K562 (cell line): ENCODE results near the gene RGS3. TPM values are rescaled to one million over a fixed set of nuclear protein-coding genes. Genes with fewer than 3 reads are reported as not detected.

Experiments
- ATAC-seq: fragments of 200-7000 bp; cut with Tn5 transposase; 3 replicates; pipeline ENCODE4 v1.9.1; 2020; ENCODE audit warnings: moderate library complexity
- BruUV-seq: library from RNA; stranded (reverse); fragments of 400-500 nt; replicated peaks from 2 replicates; lab custom pipeline; 2021; lab: Mats Ljungman, UMichigan
- CTCF ChIA-PET: fragments of 300-600 bp; formaldehyde crosslinking; extraction: SDS; loops from one replicate; lab custom pipeline; 2021; ENCODE audit warnings: low intra/inter-chr PET ratio; lab: Yijun Ruan, JAX
- POLR2A ChIA-PET: fragments of 300-600, 350-650 bp; sonication (Branson Sonifier 250); formaldehyde crosslinking; extraction: SDS; loops from one replicate; lab custom pipeline; 2021; ENCODE audit warnings: antibody characterized with exemption, inconsistent platforms; lab: Yijun Ruan, JAX
- DNase-seq, 4 experiments: peaks; one replicate each; pipeline versions ENCODE4 v3.0.0 to v3.0.0-alpha.2; 2011 to 2018; ENCODE audit warnings: low spot score in 3 of 4, mixed read lengths in 3 of 4; ENCODE audit errors: extremely low read depth in 1 of 4
- FAIRE-seq: peaks from 2 replicates; lab custom pipeline; 2011; peaks lifted over from hg19 to GRCh38; lab: Jason Lieb, UNC
- H2AFZ ChIP-seq: 2 replicates; pipeline ENCODE4 v1.6.0; 2011; ENCODE audit warnings: low read depth, low read length, control low read depth, inconsistent platforms
- H3K27ac ChIP-seq: fragments of 200-600 bp; 3 replicates; pipeline ENCODE4 v1.8.0; 2011; ENCODE audit warnings: low read depth, mild to moderate bottlenecking, control low read depth, inconsistent platforms, low read length, moderate library complexity, mixed read lengths; ENCODE audit errors: extremely low read depth
- H3K27me3 ChIP-seq, 2 experiments: fragments of 300-600 bp in 1 of 2; 2 replicates in 1 of 2; 3 replicates in 1 of 2; pipeline versions ENCODE4 v1.6.0 to v1.8.0; 2011; ENCODE audit warnings: inconsistent platforms in 2 of 2, low read length in 2 of 2, mild to moderate bottlenecking in 1 of 2, mixed read lengths in 1 of 2, moderate library complexity in 1 of 2; ENCODE audit not compliant: control insufficient read depth in 2 of 2, insufficient read depth in 2 of 2
- H3K36me3 ChIP-seq: fragments of 300-600 bp; 3 replicates; pipeline ENCODE4 v1.8.0; 2011; ENCODE audit warnings: mild to moderate bottlenecking, low read length, inconsistent platforms; ENCODE audit not compliant: control insufficient read depth, insufficient read depth
- H3K4me1 ChIP-seq, 2 experiments: fragments of 200-600 bp in 1 of 2; replicated peaks in 1 of 2; 2 replicates in 1 of 2; 3 replicates in 1 of 2; pipeline versions ENCODE4 v1.5.1 to v1.8.0; 2011; ENCODE audit warnings: inconsistent platforms in 2 of 2, low read length in 2 of 2, mild to moderate bottlenecking in 1 of 2, mixed read lengths in 1 of 2, moderate library complexity in 1 of 2; ENCODE audit not compliant: control insufficient read depth in 2 of 2, insufficient read depth in 2 of 2
- H3K4me2 ChIP-seq: 2 replicates; pipeline ENCODE4 v1.6.1; 2011; ENCODE audit warnings: low read length, control low read depth, inconsistent platforms, mixed read lengths; ENCODE audit not compliant: insufficient read depth
- H3K4me3 ChIP-seq: fragments of 200-600 bp; sonication (generic), shearing (Covaris generic); 2 replicates; pipeline ENCODE4 v1.5.1; 2016; ENCODE audit warnings: control low read depth, inconsistent platforms
- H3K79me2 ChIP-seq: fragments of 200-600 bp; 3 replicates; pipeline ENCODE4 v1.8.0; 2011; ENCODE audit warnings: low read length, inconsistent platforms; ENCODE audit not compliant: control insufficient read depth, insufficient read depth
- H3K9ac ChIP-seq, 2 experiments: 2 replicates each; pipeline versions ENCODE4 v1.6.0 to v1.6.1; 2011; ENCODE audit warnings: low read depth in 2 of 2, low read length in 2 of 2, control low read depth in 1 of 2, inconsistent platforms in 1 of 2, mild to moderate bottlenecking in 1 of 2, mixed read lengths in 1 of 2; ENCODE audit not compliant: insufficient read depth in 1 of 2
- H3K9me1 ChIP-seq: one replicate; pipeline ENCODE4 v1.6.0; 2011; ENCODE audit warnings: inconsistent platforms, mild to moderate bottlenecking, low read length, moderate library complexity; ENCODE audit not compliant: control insufficient read depth, insufficient read depth
- H3K9me3 ChIP-seq: replicated peaks from 2 replicates; pipeline ENCODE4 v1.5.1; 2011; ENCODE audit warnings: low read depth, low read length, inconsistent platforms; ENCODE audit not compliant: control insufficient read depth, insufficient read depth
- H4K20me1 ChIP-seq: replicated peaks from 2 replicates; pipeline ENCODE4 v1.6.1; 2011; ENCODE audit warnings: low read length, inconsistent platforms, mixed read lengths; ENCODE audit not compliant: control insufficient read depth, insufficient read depth
- HNRNPUL1 ChIP-seq: fragments of 200-400 bp; formaldehyde crosslinking; IDR thresholded peaks from 2 replicates; pipeline ENCODE4 v1.6.1; 2017; ENCODE audit warnings: low read length
- NR1H2 ChIP-seq: sonication (generic); formaldehyde crosslinking; IDR thresholded peaks from 2 replicates; pipeline ENCODE4 v1.4.0; 2020; ENCODE audit warnings: mild to moderate bottlenecking, missing genetic modification reagents
- RBFOX2 ChIP-seq: fragments of 200-400 bp; formaldehyde crosslinking; IDR thresholded peaks from 2 replicates; pipeline ENCODE4 v1.6.1; 2017; ENCODE audit warnings: low read depth, mild to moderate bottlenecking, low read length, moderate library complexity
- RBM34 ChIP-seq: fragments of 200-400 bp; formaldehyde crosslinking; IDR thresholded peaks from 2 replicates; pipeline ENCODE4 v1.6.1; 2018; ENCODE audit warnings: low read length, borderline replicate concordance; ENCODE audit not compliant: insufficient read depth
- RCOR1 ChIP-seq, 2 experiments: IDR thresholded peaks; 2 replicates each; pipeline ENCODE4 v1.6.1; 2012; ENCODE audit warnings: low read depth in 2 of 2, low read length in 2 of 2, borderline replicate concordance in 1 of 2, improper control_type of control experiment in 1 of 2
- THAP12 ChIP-seq: fragments of 250-450 bp; sonication (Bioruptor Pico); IDR thresholded peaks from 2 replicates; pipeline ENCODE4 v1.9.0; 2021; ENCODE audit warnings: mild to moderate bottlenecking, inconsistent platforms
- ZNF263 ChIP-seq: sonication (generic); formaldehyde crosslinking; IDR thresholded peaks from 2 replicates; pipeline ENCODE4 v1.8.0; 2022; ENCODE audit warnings: mild to moderate bottlenecking, missing genetic modification reagents, borderline replicate concordance
- WGBS: fragments of 100-300 bp; shearing (Covaris generic); methylation state at CpG from one replicate; pipeline ENCODE4 v1.1.6; 2016; ENCODE audit warnings: low coverage, mixed read lengths; ENCODE audit not compliant: insufficient coverage; ENCODE audit errors: missing lambda C conversion rate; 5-methylcytosine and 5-hydroxymethylcytosine counted together
- in situ Hi-C: fragments of 300-500 bp; cut with MboI; formaldehyde crosslinking; loops from 4 replicates; pipeline ENCODE4 v1.15.0; 2018; ENCODE audit warnings: inconsistent platforms, mixed read lengths
- intact Hi-C: fragments of 100-400 bp; cut with micrococcal nuclease; formaldehyde crosslinking; loops from 2 replicates; pipeline ENCODE4 v1.14.2; 2022
- polyA plus RNA-seq, 8 experiments: library from polyadenylated mRNA; depleted of rRNA in 4 of 8; stranded (reverse) in 5 of 8; unstranded in 3 of 8; fragments of >200 nt; fragmentation: Nextera tagmentation in 2 of 8; fragmentation: Illumina TruSeq in 1 of 8; extraction: Ambion mirVana in 2 of 8; extraction: Trizol in 1 of 8; gene quantifications; 2 replicates each; pipeline versions ENCODE4 v1.2.1 to v1.2.3, GENCODE V29; 2011 to 2014; ENCODE audit warnings: inconsistent platforms in 1 of 8, missing spikeins in 1 of 8
- total RNA-seq, 7 experiments: library from RNA; depleted of rRNA in 6 of 7; stranded (reverse); fragments of >200 nt in 6 of 7; fragmentation: Illumina TruSeq in 2 of 7; extraction: Trizol in 2 of 7; gene quantifications; 2 replicates each; pipeline versions ENCODE4 v1.2.1 to v1.2.3, GENCODE V29; 2011 to 2021; ENCODE audit warnings: low replicate concordance in 1 of 7
- TF ChIP-seq, protein P1 (sequence below): fragments of 200-800 bp; sonication (Bioruptor generic); IDR thresholded peaks from 2 replicates; pipeline ENCODE4 v1.6.1; 2017; ENCODE audit warnings: missing genetic modification characterization, missing compliant biosample characterization

RGS3 gene
- total and polyA plus RNA-seq, 9 of the 15 experiments (the other 6 are each of a cell fraction or from before 2014, with no cell fraction given): 0.08 to 2.9 (median 0.95) TPM

GRCh38 chr9:113563826-113564497 is 100.4 kb downstream of the RGS3 start:
- Histone ChIP-seq H3K4me2 (no peak overlapping the region), H4K20me1 (no peaks in the 10 kb centered on the region), H3K79me2 (no peaks in the 10 kb centered on the region), H3K27ac (no peak overlapping the region), H3K9ac (no peak overlapping the region), H3K9me3 (no peaks in the 10 kb centered on the region), H3K27me3 (peaks cover 0 to 36% of the 10 kb centered on the region in 2 experiments; a peak in 3 of 5 replicates), H3K4me1 (peaks cover 17 to 18% of the 10 kb centered on the region in 2 experiments), H3K9me1 (no peaks in the 10 kb centered on the region), H2AFZ (no peak overlapping the region), H3K4me3 (no peak overlapping the region), H3K36me3 (no peaks in the 10 kb centered on the region)
- DNase-seq: no peak
- ChIA-PET CTCF (no interaction called here), POLR2A (no interaction called here)
- ATAC-seq: no peak
- intact Hi-C loops: loop anchor here (2.0 kb wide), 1 partner anchor 23 kb away; no protein-coding TSS in a partner anchor
- FAIRE-seq: no peak
- TF ChIP-seq RBM34 (no peak), ZNF263 (0 out of 2 replicates have a peak, but pooled peaks have one; percentile 14)
- in situ Hi-C loops: no loop called here
- no TSS peak for BruUV-seq
- 34% methylated on average over 5 of the region's 5 CpGs for WGBS

- Histone ChIP-seq H3K79me2 (no peaks in the 10 kb centered on the region), H3K4me3 (peak overlapping the region; percentile 37; the same call in 1 of the 2 replicates), H3K9me1 (no peaks in the 10 kb centered on the region), H3K9ac (peak overlapping the region; percentile 16 to 55; a peak in 2 of 4 replicates), H4K20me1 (no peaks in the 10 kb centered on the region), H3K4me2 (peak overlapping the region; percentile 64), H2AFZ (peak overlapping the region; percentile 38; the same call in 1 of the 2 replicates), H3K27ac (no peak overlapping the region), H3K9me3 (no peaks in the 10 kb centered on the region), H3K27me3 (peaks cover 0 to 36% of the 10 kb centered on the region in 2 experiments; a peak in 3 of 5 replicates), H3K4me1 (peaks cover 11% of the 10 kb centered on the region in 2 experiments), H3K36me3 (no peaks in the 10 kb centered on the region)
- no TSS peak for BruUV-seq
- ChIA-PET CTCF (no interaction called here), POLR2A (interaction anchor here (0.5 to 2.2 kb wide), 5 partner anchors 10 to 109 kb away, joined by 3 to 8 read pairs (median 5); no protein-coding TSS in a partner anchor)
- peak; percentile 74 for ATAC-seq
- FAIRE-seq: no peak
- intact Hi-C loops: loop anchor here (2.0 kb wide), 1 partner anchor 24 kb away; no protein-coding TSS in a partner anchor
- WGBS: 5% methylated on average over 20 of the region's 20 CpGs
- in situ Hi-C loops: no loop called here
- DNase-seq: peak in 2 of 4 experiments; percentile 26 to 29
- TF ChIP-seq, protein P1, sequence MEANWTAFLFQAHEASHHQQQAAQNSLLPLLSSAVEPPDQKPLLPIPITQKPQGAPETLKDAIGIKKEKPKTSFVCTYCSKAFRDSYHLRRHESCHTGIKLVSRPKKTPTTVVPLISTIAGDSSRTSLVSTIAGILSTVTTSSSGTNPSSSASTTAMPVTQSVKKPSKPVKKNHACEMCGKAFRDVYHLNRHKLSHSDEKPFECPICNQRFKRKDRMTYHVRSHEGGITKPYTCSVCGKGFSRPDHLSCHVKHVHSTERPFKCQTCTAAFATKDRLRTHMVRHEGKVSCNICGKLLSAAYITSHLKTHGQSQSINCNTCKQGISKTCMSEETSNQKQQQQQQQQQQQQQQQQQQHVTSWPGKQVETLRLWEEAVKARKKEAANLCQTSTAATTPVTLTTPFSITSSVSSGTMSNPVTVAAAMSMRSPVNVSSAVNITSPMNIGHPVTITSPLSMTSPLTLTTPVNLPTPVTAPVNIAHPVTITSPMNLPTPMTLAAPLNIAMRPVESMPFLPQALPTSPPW: peak; percentile 46; the same call in 1 of the 2 replicates
- TF ChIP-seq NR1H2 (CRISPR knock-in tag) (no peak), HNRNPUL1 (no peak), THAP12 (CRISPR knock-in tag) (no peak), RCOR1 (IDR thresholded peaks at IDR 0.05; ENCODE audit: borderline replicate concordance in 1 of 2, low read depth in 2 of 2, low read length in 2 of 2) (0 out of 4 replicates have a peak, but pooled peaks of 1 of the 2 experiments have one; percentile 3), RBFOX2 (peak; percentile 64)
Observed at GRCh38 chr9:113564498-113565237, 101.1 kb downstream of the RGS3 start.
